Measurements from ENCODE around the gene DENND6B. TPM values are rescaled to one million over a fixed set of nuclear protein-coding genes. Genes with fewer than 3 reads are reported as not detected.
A peak's percentile ranks its signal among the peaks of the same experiment; 100 is the strongest.

DENND6B gene
- total RNA-seq, 4 donors from 2014 or later: 4.3 to 14.3 (median 9.3) TPM

GRCh38 chr22:50264946-50265669 is 61.7 kb downstream of the DENND6B start:
- no peak for TF ChIP-seq POLR2A (IDR thresholded peaks at IDR 0.05)
- Histone ChIP-seq H3K27ac (no peak overlapping the region), H3K27me3 (peaks cover 5% of the 10 kb centered on the region), H3K36me3 (no peaks in the 10 kb centered on the region), H3K9me3 (no peaks in the 10 kb centered on the region), H3K4me1 (peaks cover 28 to 45% of the 10 kb centered on the region in 2 donors), H3K4me3 (replicated peaks in 1 of 3) (no peak overlapping the region)
- no peak for DNase-seq
- intact Hi-C loops (cut with DNase I): no loop called here
- 88 to 92% methylated on average over 9 to 15 of the region's 15 CpGs for WGBS, 2 donors

- WGBS, 2 donors: 95% methylated on average over 10 of the region's 15 CpGs; no CpG with 5 or more reads in 1 of the 2 donors
- H3K9me3 ChIP-seq: no peaks in the 10 kb centered on the region
- DNase-seq: no peak
- no peak overlapping the region for H3K4me3 ChIP-seq (replicated peaks in 1 of 3)
- peaks cover 20 to 38% of the 10 kb centered on the region in 2 donors for H3K4me1 ChIP-seq
- H3K27ac ChIP-seq: no peak overlapping the region
- peaks cover 5% of the 10 kb centered on the region for H3K27me3 ChIP-seq
- H3K36me3 ChIP-seq: no peaks in the 10 kb centered on the region
- TF ChIP-seq POLR2A (IDR thresholded peaks at IDR 0.05) (no peak), CTCF (IDR thresholded peaks at IDR 0.05) (no peak)
- intact Hi-C loops (cut with DNase I): no loop called here
Measured at GRCh38 chr22:50264104-50264745, 62.6 kb downstream of the DENND6B start.

GRCh38 chr22:50262973-50263617 is 63.7 kb downstream of the DENND6B start:
- no peaks in the 10 kb centered on the region for H3K36me3 ChIP-seq
- peaks cover 5% of the 10 kb centered on the region for H3K27me3 ChIP-seq
- H3K4me1 ChIP-seq: peaks cover 9 to 26% of the 10 kb centered on the region in 2 donors
- WGBS, 2 donors: 48 to 69% methylated on average over 6 to 8 of the region's 9 CpGs
- TF ChIP-seq POLR2A (IDR thresholded peaks at IDR 0.05) (no peak), CTCF (IDR thresholded peaks at IDR 0.05) (no peak)
- intact Hi-C loops (cut with DNase I): no loop called here
- no peak overlapping the region for H3K27ac ChIP-seq
- no peak for DNase-seq
- no peak overlapping the region for H3K4me3 ChIP-seq (replicated peaks in 1 of 3)
- no peaks in the 10 kb centered on the region for H3K9me3 ChIP-seq

GRCh38 chr22:50262460-50262911 is 64.3 kb downstream of the DENND6B start:
- Histone ChIP-seq H3K27me3 (peaks cover 5% of the 10 kb centered on the region), H3K4me1 (peaks cover 5 to 20% of the 10 kb centered on the region in 2 donors), H3K27ac (no peak overlapping the region), H3K4me3 (replicated peaks in 1 of 3) (no peak overlapping the region), H3K36me3 (no peaks in the 10 kb centered on the region), H3K9me3 (no peaks in the 10 kb centered on the region)
- no peak for DNase-seq
- intact Hi-C loops (cut with DNase I): no loop called here
- WGBS, 2 donors: 56 to 65% methylated on average over 6 to 7 of the region's 7 CpGs
- TF ChIP-seq CTCF (IDR thresholded peaks at IDR 0.05) (no peak), POLR2A (IDR thresholded peaks at IDR 0.05) (no peak)

- Histone ChIP-seq H3K27me3 (peaks cover 5% of the 10 kb centered on the region), H3K9me3 (no peaks in the 10 kb centered on the region), H3K4me1 (peaks cover 5 to 15% of the 10 kb centered on the region in 2 donors), H3K4me3 (replicated peaks in 1 of 3) (peak within 1 kb of the TSS in 1 of 3 donors; percentile 27), H3K27ac (no peak within 1 kb of the TSS), H3K36me3 (no peaks in the 10 kb centered on the region)
- WGBS, 2 donors: 16 to 18% methylated on average over 10 to 13 of the region's 61 CpGs
- TF ChIP-seq POLR2A (IDR thresholded peaks at IDR 0.05) (no peak), CTCF (IDR thresholded peaks at IDR 0.05) (no peak)
- DNase-seq: no peak
- intact Hi-C loops (cut with DNase I): no loop called here
Measured at GRCh38 chr22:50261615-50262459, 65.0 kb downstream of the DENND6B start, which contains the start of gene MAPK12. TSS of gene MAPK12 (minus strand) at chr22:50261683. CDS start at chr22:50261509, 174 bp downstream.
